Coronary artery (tissue), 2 donors: ENCODE measurements around the gene C19orf44.

Source experiments
- DNase-seq: peaks from one replicate; pipeline ENCODE4 v3.0.0-alpha.2; 2017; ENCODE audit warnings: low spot score
- H3K27ac ChIP-seq, 2 donors: fragments of 200-600 bp; sonication (generic); one replicate each; pipeline ENCODE4 v1.5.1; 2016 to 2019
- H3K4me3 ChIP-seq: fragments of 200-600 bp; sonication (generic); 2 replicates; pipeline ENCODE4 v1.5.1; 2016; ENCODE audit warnings: mild to moderate bottlenecking, moderate library complexity
- CTCF ChIP-seq: fragments of 200-600 bp; sonication (generic); IDR thresholded peaks from one replicate; pipeline ENCODE4 v1.5.1; 2019; ENCODE audit warnings: antibody characterized with exemption

The C19orf44 gene

GRCh38 chr19:16524991-16525734 is 29.0 kb downstream of the C19orf44 start:
- Histone ChIP-seq H3K4me3 (no peak overlapping the region), H3K27ac (no peak overlapping the region)
- DNase-seq: no peak
- TF ChIP-seq CTCF: no peak

- TF ChIP-seq CTCF: no peak
- no peak overlapping the region for H3K27ac ChIP-seq
- DNase-seq: no peak
- H3K4me3 ChIP-seq: no peak overlapping the region
These were observed 29.7 kb downstream of the C19orf44 start for GRCh38 chr19:16525751-16526481.

GRCh38 chr19:16527334-16527935 is 31.2 kb downstream of the C19orf44 start:
- no peak for DNase-seq

GRCh38 chr19:16527971-16528521 is 31.9 kb downstream of the C19orf44 start:
- no peak for DNase-seq
- Histone ChIP-seq H3K4me3 (no peak overlapping the region), H3K27ac (no peak overlapping the region)
- no peak for TF ChIP-seq CTCF

More at GRCh38 chr19:16527334-16527935, 31.2 kb downstream of the C19orf44 start:
- H3K4me3 ChIP-seq: no peak overlapping the region
- TF ChIP-seq CTCF: no peak
- no peak overlapping the region for H3K27ac ChIP-seq

- Histone ChIP-seq H3K27ac (no peak overlapping the region), H3K4me3 (no peak overlapping the region)
- no peak for DNase-seq
- TF ChIP-seq CTCF: no peak
These were observed 33.4 kb downstream of the C19orf44 start for GRCh38 chr19:16529466-16530144.

GRCh38 chr19:16530540-16531379 is 34.6 kb downstream of the C19orf44 start:
- TF ChIP-seq CTCF: no peak
- no peak overlapping the region for H3K4me3 ChIP-seq
- H3K27ac ChIP-seq: no peak overlapping the region
- no peak for DNase-seq
